Measurements from ENCODE around the gene PALM.
"Not testable (repeated sequence)": the region's sequence is repeated elsewhere in the genome, so short reads cannot be mapped to it uniquely, and the experiment has no call there.

PALM gene

GRCh38 chr19:708154-709143 lies at the start of gene PALM:
Gene PALM, plus strand, starts transcription at chr19:708935. Its CDS starts 212 bp downstream, at chr19:709147.
- in situ Hi-C loops (cut with MboI; ENCODE audit: low pct_unique_long_range_greater_than_20kb, low sequenced_read_pairs), result no loop called here
- no peak for DNase-seq

GRCh38 chr19:660793-661426 lies 47.8 kb upstream of the PALM start:
- DNase-seq, result no peak
- in situ Hi-C loops (cut with MboI; ENCODE audit: low pct_unique_long_range_greater_than_20kb, low sequenced_read_pairs), result no loop called here

GRCh38 chr19:661427-662196 lies 47.1 kb upstream of the PALM start:
- in situ Hi-C loops (cut with MboI; ENCODE audit: low pct_unique_long_range_greater_than_20kb, low sequenced_read_pairs), result no loop called here
- peak; percentile 64 for DNase-seq

GRCh38 chr19:662207-662961 lies 46.4 kb upstream of the PALM start:
- peak; percentile 61 for DNase-seq
- in situ Hi-C loops (cut with MboI; ENCODE audit: low pct_unique_long_range_greater_than_20kb, low sequenced_read_pairs), result no loop called here

GRCh38 chr19:662962-663681 lies 45.6 kb upstream of the PALM start, which contains the start of gene RNF126:
Gene RNF126, minus strand, starts transcription at chr19:663214. Its CDS starts 93 bp downstream, at chr19:663121.
- in situ Hi-C loops (cut with MboI; ENCODE audit: low pct_unique_long_range_greater_than_20kb, low sequenced_read_pairs), result no loop called here
- DNase-seq, result peak; percentile 83

- DNase-seq, result no peak
- in situ Hi-C loops (cut with MboI; ENCODE audit: low pct_unique_long_range_greater_than_20kb, low sequenced_read_pairs), result no loop called here
These were observed 45.0 kb upstream of the PALM start for GRCh38 chr19:663682-664117.

- DNase-seq, result peak; percentile 93
- in situ Hi-C loops (cut with MboI; ENCODE audit: low pct_unique_long_range_greater_than_20kb, low sequenced_read_pairs), result no loop called here
These were observed 43.8 kb upstream of the PALM start for GRCh38 chr19:664913-665443.

- DNase-seq; in situ Hi-C loops (cut with MboI; ENCODE audit: low pct_unique_long_range_greater_than_20kb, low sequenced_read_pairs): not testable (repeated sequence)
These were observed 41.7 kb upstream of the PALM start for GRCh38 chr19:666985-667573.

GRCh38 chr19:668675-669434 lies 39.9 kb upstream of the PALM start:
- peak; percentile 96 for DNase-seq
- in situ Hi-C loops (cut with MboI; ENCODE audit: low pct_unique_long_range_greater_than_20kb, low sequenced_read_pairs), result not testable (repeated sequence)

- in situ Hi-C loops (cut with MboI; ENCODE audit: low pct_unique_long_range_greater_than_20kb, low sequenced_read_pairs), result no loop called here
- DNase-seq, result peak; percentile 24
These were observed 38.1 kb upstream of the PALM start for GRCh38 chr19:670609-671075.

GRCh38 chr19:674282-675151 lies 34.2 kb upstream of the PALM start:
- in situ Hi-C loops (cut with MboI; ENCODE audit: low pct_unique_long_range_greater_than_20kb, low sequenced_read_pairs), result no loop called here
- no peak for DNase-seq

GRCh38 chr19:676007-676338 lies 32.8 kb upstream of the PALM start:
- DNase-seq, result no peak
- in situ Hi-C loops (cut with MboI; ENCODE audit: low pct_unique_long_range_greater_than_20kb, low sequenced_read_pairs), result no loop called here

- in situ Hi-C loops (cut with MboI; ENCODE audit: low pct_unique_long_range_greater_than_20kb, low sequenced_read_pairs), result no loop called here
- no peak for DNase-seq
These were observed 32.2 kb upstream of the PALM start, which contains the start of gene FSTL3 for GRCh38 chr19:676339-677105. Gene FSTL3, plus strand, starts transcription at chr19:676392. Its CDS starts 32 bp downstream, at chr19:676424.

- DNase-seq, result no peak
- in situ Hi-C loops (cut with MboI; ENCODE audit: low pct_unique_long_range_greater_than_20kb, low sequenced_read_pairs), result no loop called here
These were observed 31.5 kb upstream of the PALM start for GRCh38 chr19:677201-677600.
